ENCODE measurements around the gene EPS8. TPM values are rescaled to one million over a fixed set of nuclear protein-coding genes. Genes with fewer than 3 reads are reported as not detected.
"Not testable (repeated sequence)": the region's sequence is repeated elsewhere in the genome, so short reads cannot be mapped to it uniquely, and the experiment has no call there.

The EPS8 gene
- total and polyA plus RNA-seq, 3 donors from 2014 or later: 40.0 to 81.8 (median 65.3) TPM

DNA sequence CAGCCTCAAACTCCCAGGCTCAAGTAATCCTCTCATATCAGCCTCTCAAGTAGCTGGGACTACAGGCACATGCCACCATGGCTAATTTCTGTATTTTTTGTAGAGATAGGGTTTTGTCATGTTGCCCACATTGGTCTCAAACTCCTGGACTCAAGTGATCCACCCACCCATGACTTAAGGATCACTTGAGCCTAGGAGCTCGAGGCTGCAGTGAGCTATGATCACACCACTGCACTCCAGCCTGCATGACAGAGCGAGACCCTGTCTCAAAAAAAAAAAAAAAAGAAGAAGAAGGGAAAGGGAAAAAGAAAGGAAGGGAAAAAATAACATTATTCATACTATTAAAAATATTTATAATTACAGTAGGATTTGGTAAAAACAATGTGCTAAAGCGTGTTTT, 19.2 kb downstream of the EPS8 start:
- 66 to 74% methylated on average over 3 of the region's 3 CpGs for WGBS, 2 donors
- TF ChIP-seq POLR2A (IDR thresholded peaks at IDR 0.05): no peak
- TF ChIP-seq, protein P1, sequence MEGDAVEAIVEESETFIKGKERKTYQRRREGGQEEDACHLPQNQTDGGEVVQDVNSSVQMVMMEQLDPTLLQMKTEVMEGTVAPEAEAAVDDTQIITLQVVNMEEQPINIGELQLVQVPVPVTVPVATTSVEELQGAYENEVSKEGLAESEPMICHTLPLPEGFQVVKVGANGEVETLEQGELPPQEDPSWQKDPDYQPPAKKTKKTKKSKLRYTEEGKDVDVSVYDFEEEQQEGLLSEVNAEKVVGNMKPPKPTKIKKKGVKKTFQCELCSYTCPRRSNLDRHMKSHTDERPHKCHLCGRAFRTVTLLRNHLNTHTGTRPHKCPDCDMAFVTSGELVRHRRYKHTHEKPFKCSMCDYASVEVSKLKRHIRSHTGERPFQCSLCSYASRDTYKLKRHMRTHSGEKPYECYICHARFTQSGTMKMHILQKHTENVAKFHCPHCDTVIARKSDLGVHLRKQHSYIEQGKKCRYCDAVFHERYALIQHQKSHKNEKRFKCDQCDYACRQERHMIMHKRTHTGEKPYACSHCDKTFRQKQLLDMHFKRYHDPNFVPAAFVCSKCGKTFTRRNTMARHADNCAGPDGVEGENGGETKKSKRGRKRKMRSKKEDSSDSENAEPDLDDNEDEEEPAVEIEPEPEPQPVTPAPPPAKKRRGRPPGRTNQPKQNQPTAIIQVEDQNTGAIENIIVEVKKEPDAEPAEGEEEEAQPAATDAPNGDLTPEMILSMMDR (IDR thresholded peaks at IDR 0.05): no peak
- Histone ChIP-seq H3K36me3 (ENCODE audit: low read depth, missing control alignments) (no peaks in the 10 kb centered on the region), H3K27me3 (no peaks in the 10 kb centered on the region), H3K4me1 (peaks cover 11% of the 10 kb centered on the region), H3K9me3 (no peaks in the 10 kb centered on the region), H3K4me3 (no peak overlapping the region), H3K27ac (peak overlapping the region in 1 of 2 donors; percentile 12)
- no peak for DNase-seq
- intact Hi-C loops (cut with DNase I; ENCODE audit: low total_unique reads): no loop called here

DNA sequence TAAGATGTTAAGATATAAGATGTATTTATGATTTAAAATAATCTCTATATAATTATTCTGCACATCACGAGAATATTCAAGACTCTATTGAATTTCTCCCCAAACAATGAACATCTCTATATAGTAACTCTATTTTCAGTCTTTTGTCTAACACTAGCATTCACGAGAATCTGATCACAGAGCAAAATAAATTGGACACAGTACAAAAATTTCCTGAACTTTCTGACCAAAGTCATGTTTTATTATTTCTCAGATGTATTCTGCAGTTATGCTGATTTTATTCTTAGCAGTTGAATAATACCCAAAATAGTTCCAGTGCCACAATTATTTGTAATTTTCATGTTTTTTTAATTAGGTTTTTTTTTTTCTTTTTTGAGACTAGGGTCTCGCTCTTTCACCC, 19.6 kb downstream of the EPS8 start:
- WGBS, 2 donors: 69 to 70% methylated on average over 3 of the region's 3 CpGs
- no peaks in the 10 kb centered on the region for H3K27me3 ChIP-seq
- H3K27ac ChIP-seq: no peak overlapping the region
- TF ChIP-seq, protein P1 (IDR thresholded peaks at IDR 0.05): no peak
- no peak for TF ChIP-seq POLR2A (IDR thresholded peaks at IDR 0.05)
- peaks cover 11% of the 10 kb centered on the region for H3K4me1 ChIP-seq
- no peak overlapping the region for H3K4me3 ChIP-seq
- DNase-seq: no peak
- H3K36me3 ChIP-seq (ENCODE audit: low read depth, missing control alignments): no peaks in the 10 kb centered on the region
- no peaks in the 10 kb centered on the region for H3K9me3 ChIP-seq
- intact Hi-C loops (cut with DNase I; ENCODE audit: low total_unique reads): no loop called here

DNA sequence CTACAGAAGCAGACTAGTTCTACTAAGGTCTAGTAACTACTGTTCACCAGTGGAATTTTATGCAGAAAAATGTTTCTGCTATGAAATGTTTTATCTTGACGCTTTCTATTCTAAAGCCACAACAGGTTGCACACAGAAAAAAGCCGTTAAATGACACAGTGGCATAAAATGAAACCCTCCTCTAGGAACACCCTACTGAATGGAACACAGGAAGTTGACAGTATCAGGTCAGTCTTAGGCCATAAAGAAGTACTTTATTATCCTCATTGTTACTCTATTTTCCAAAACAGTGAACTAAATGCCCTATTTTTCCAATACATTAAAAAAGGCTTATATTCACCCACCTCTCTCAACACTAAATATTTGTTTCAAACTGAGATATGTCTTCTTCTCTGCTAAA, 21.9 kb downstream of the EPS8 start:
- WGBS, 2 donors: 74 to 84% methylated on average over 2 of the region's 2 CpGs
- DNase-seq: no peak
- Histone ChIP-seq H3K9me3 (no peaks in the 10 kb centered on the region), H3K4me3 (no peak overlapping the region), H3K36me3 (ENCODE audit: low read depth, missing control alignments) (no peaks in the 10 kb centered on the region), H3K4me1 (peaks cover 11% of the 10 kb centered on the region), H3K27ac (no peak overlapping the region), H3K27me3 (no peaks in the 10 kb centered on the region)
- no peak for TF ChIP-seq POLR2A (IDR thresholded peaks at IDR 0.05)
- TF ChIP-seq, protein P1 (IDR thresholded peaks at IDR 0.05): no peak
- intact Hi-C loops (cut with DNase I; ENCODE audit: low total_unique reads): no loop called here

DNA sequence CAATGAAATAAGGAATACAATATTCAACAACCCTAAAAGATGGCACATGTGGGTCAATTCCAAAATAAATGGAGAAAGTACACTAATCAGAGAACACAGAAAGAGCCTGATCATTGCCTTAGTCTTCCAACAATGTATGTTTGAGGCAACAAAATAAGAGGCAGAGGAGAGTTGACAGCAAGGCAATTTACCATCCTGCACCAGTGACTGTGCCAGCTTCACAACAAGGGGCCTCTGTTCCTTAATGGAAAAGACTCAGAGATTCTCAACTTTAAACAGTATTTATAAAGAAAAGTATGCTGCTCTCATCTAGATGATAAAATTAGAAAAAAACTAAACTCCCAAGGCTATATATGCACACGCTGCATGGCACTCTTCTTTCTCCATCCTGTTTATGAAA, 25.9 kb downstream of the EPS8 start:
- Histone ChIP-seq H3K9me3 (no peaks in the 10 kb centered on the region), H3K36me3 (ENCODE audit: low read depth, missing control alignments) (no peaks in the 10 kb centered on the region), H3K27ac (no peak overlapping the region), H3K4me1 (no peaks in the 10 kb centered on the region), H3K27me3 (no peaks in the 10 kb centered on the region), H3K4me3 (no peak overlapping the region)
- 80% methylated on average over 1 of the region's 1 CpG for WGBS, 2 donors
- DNase-seq: no peak
- no peak for TF ChIP-seq POLR2A (IDR thresholded peaks at IDR 0.05)
- TF ChIP-seq, protein P1 (IDR thresholded peaks at IDR 0.05): no peak
- intact Hi-C loops (cut with DNase I; ENCODE audit: low total_unique reads): no loop called here

DNA sequence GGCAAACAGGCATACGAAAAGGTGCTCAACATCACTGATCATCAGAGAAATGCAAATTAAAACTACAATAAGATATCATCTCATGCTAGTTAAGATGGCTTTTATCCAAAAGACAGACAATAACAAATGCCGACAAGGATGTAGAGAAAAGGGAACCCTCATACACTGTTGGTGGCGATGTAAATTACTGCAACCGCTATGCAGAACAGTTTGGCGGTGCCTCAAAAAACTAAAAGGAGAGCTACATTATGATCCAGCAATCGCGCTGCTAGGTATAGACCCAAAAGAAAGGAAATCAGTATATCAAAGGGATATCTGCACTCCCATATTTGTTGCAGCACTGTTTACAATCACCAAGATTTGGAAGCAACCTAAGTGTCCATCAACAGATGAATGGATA, 27.0 kb downstream of the EPS8 start:
- H3K27ac ChIP-seq; H3K27me3 ChIP-seq; H3K36me3 ChIP-seq (ENCODE audit: low read depth, missing control alignments); H3K4me3 ChIP-seq; intact Hi-C loops (cut with DNase I; ENCODE audit: low total_unique reads); H3K9me3 ChIP-seq; DNase-seq; H3K4me1 ChIP-seq: not testable (repeated sequence)
- 92 to 94% methylated on average over 7 of the region's 7 CpGs for WGBS, 2 donors
